Activated CD8-positive, alpha-beta T cell treated with anti-CD3 and anti-CD28 coated beads for 36 hours (primary cell): ENCODE data around the gene ANAPC2. TPM values are rescaled to one million over a fixed set of nuclear protein-coding genes. Genes with fewer than 3 reads are reported as not detected.

ENCODE experiments used
- ATAC-seq: fragments of 200-7000 bp; cut with Tn5 transposase; one replicate; pipeline ENCODE4 v1.10.0; 2021; ENCODE audit warnings: mild to moderate bottlenecking, moderate library complexity
- CTCF ChIA-PET: fragments of 350-600 bp; sonication (Branson Sonifier 250); formaldehyde crosslinking; loops from one replicate; lab custom pipeline; 2021; ENCODE audit warnings: antibody characterized with exemption; lab: Charles Lee
- POLR2A ChIA-PET: fragments of 350-600 bp; sonication (Branson Sonifier 250); formaldehyde crosslinking; loops from one replicate; lab custom pipeline; 2021; ENCODE audit warnings: antibody characterized with exemption; lab: Charles Lee
- DNase-seq: peaks from one replicate; pipeline ENCODE4 v3.0.0-alpha.2; 2020
- H3K27ac Mint-ChIP-seq: one replicate; pipeline ENCODE4 v1.8.0; 2021; ENCODE audit warnings: mild to moderate bottlenecking, mixed read lengths
- H3K27me3 Mint-ChIP-seq: one replicate; pipeline ENCODE4 v1.8.0; 2021; ENCODE audit warnings: mixed read lengths
- H3K36me3 Mint-ChIP-seq: one replicate; pipeline ENCODE4 v1.8.0; 2021; ENCODE audit warnings: low read depth, mixed read lengths
- H3K4me1 Mint-ChIP-seq: one replicate; pipeline ENCODE4 v1.8.0; 2021; ENCODE audit warnings: low read depth, mixed read lengths
- H3K4me3 Mint-ChIP-seq: one replicate; pipeline ENCODE4 v1.8.0; 2021; ENCODE audit warnings: mild to moderate bottlenecking, moderate library complexity, mixed read lengths
- H3K9me3 Mint-ChIP-seq: one replicate; pipeline ENCODE4 v1.8.0; 2021; ENCODE audit warnings: mixed read lengths
- CTCF ChIP-seq: fragments of 200-600 bp; IDR thresholded peaks from one replicate; pipeline ENCODE4 v1.8.0; 2022; ENCODE audit warnings: antibody characterized with exemption, mild to moderate bottlenecking
- intact Hi-C: fragments of 100-400 bp; cut with micrococcal nuclease; formaldehyde crosslinking; loops from one replicate; pipeline ENCODE4 v1.10.0; 2022
- total RNA-seq, 2 experiments: library from RNA; stranded (reverse); gene quantifications; one replicate each; pipeline ENCODE4 v1.2.3, GENCODE V29; 2021

The ANAPC2 gene
- total RNA-seq, 2 experiments from 2014 or later = 38.6 to 39.6 TPM

- TF ChIP-seq CTCF = no peak
- Mint-ChIP-seq H3K9me3 (no peaks in the 10 kb centered on the region), H3K4me3 (no peak overlapping the region), H3K4me1 (peaks cover 22% of the 10 kb centered on the region), H3K27me3 (no peaks in the 10 kb centered on the region), H3K27ac (no peak overlapping the region), H3K36me3 (peaks cover 6% of the 10 kb centered on the region)
- ChIA-PET CTCF (interaction anchor here (1.3 to 1.5 kb wide), 2 partner anchors 9 to 45 kb away, joined by 3 to 5 read pairs; partner anchors contain the start of gene TPRN), POLR2A (interaction anchor here (1.2 kb wide), 1 partner anchor 9 kb away, joined by 3 read pairs; the partner anchor contains the start of gene TPRN)
- intact Hi-C loops = no loop called here
- no peak for ATAC-seq
- DNase-seq = no peak
These were observed 3.5 kb upstream of the ANAPC2 start for GRCh38 chr9:137191691-137192447.

GRCh38 chr9:137191245-137191644 is 2.9 kb upstream of the ANAPC2 start:
- Mint-ChIP-seq H3K9me3 (no peaks in the 10 kb centered on the region), H3K4me1 (peaks cover 27% of the 10 kb centered on the region), H3K36me3 (peaks cover 6% of the 10 kb centered on the region), H3K27me3 (no peaks in the 10 kb centered on the region), H3K27ac (peak overlapping the region; percentile 55), H3K4me3 (no peak overlapping the region)
- ATAC-seq = no peak
- ChIA-PET POLR2A (no interaction called here), CTCF (interaction anchor here (0.8 to 1.5 kb wide), 3 partner anchors 9 to 156 kb away, joined by 3 to 5 read pairs (median 3); partner anchors contain the start of gene TPRN)
- DNase-seq = no peak
- TF ChIP-seq CTCF = no peak
- intact Hi-C loops = no loop called here

- TF ChIP-seq CTCF = no peak
- H3K4me3 Mint-ChIP-seq = peak overlapping the region; percentile 52
- intact Hi-C loops = no loop called here
- H3K9me3 Mint-ChIP-seq = no peaks in the 10 kb centered on the region
- no peak for DNase-seq
- ChIA-PET CTCF (interaction anchor here (0.7 to 2.0 kb wide), 6 partner anchors 16 to 155 kb away, joined by 3 to 15 read pairs (median 4); partner anchors contain the start of genes NDOR1, RNF224 and TMEM203), POLR2A (interaction anchor here (1.3 to 4.0 kb wide), 3 partner anchors 8 to 63 kb away, joined by 5 to 16 read pairs (median 9); no protein-coding TSS in a partner anchor)
- H3K36me3 Mint-ChIP-seq = peaks cover 6% of the 10 kb centered on the region
- ATAC-seq = no peak
- peaks cover 30% of the 10 kb centered on the region for H3K4me1 Mint-ChIP-seq
- no peaks in the 10 kb centered on the region for H3K27me3 Mint-ChIP-seq
- H3K27ac Mint-ChIP-seq = no peak overlapping the region
These were observed 2.0 kb upstream of the ANAPC2 start for GRCh38 chr9:137190315-137190856.

DNA sequence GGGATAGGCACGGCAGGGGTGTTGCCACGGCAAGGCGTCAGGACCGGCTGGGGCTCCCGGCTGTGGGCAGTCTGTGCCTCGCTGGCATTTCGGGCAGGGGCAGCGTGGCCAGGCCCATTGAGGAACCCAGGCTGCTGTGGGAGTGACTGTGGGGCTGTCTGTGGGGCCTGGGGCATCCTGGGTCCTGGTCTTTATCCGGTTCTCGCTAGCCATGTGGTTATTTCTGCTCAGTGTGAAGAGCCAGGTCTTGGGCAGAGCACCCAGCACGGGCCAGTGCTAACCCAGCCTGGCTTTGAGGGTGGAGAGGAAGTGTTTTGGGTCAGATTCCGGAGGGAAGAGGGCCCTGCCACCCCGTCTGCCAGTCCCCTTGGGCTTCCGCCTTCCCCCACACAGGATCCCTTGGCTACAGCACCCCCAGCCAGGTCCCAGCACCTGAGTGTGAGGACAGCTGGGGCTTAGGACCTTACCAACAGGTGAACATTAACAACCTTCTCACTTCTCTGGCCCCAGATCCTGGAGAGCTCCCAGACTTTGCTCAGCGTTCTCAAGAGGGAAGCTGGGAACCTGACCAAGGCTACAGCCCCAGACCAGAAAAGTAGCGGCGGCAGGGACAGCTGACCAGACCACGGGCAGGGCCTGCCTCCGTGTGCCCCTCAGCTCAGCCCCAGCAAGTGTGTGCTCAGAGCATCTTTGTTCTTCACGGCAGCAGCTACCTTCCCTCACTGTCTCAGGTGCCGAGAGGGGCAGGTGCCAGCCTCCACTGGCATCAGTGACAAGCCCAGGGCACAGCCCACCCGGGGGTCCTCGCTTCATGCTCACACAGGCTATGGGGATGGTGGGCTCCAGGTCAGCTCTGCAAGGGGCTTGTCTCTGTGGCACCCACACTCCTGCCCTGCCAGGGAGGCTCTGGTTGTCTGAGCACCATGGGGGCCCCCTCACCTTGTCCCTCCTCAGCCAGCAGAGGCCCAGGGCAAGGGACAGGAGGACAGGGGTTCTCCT is 1.2 kb upstream of the ANAPC2 start:
- DNase-seq (no peak), ATAC-seq (no peak)
- H3K36me3 Mint-ChIP-seq = peaks cover 6% of the 10 kb centered on the region
- peaks cover 32% of the 10 kb centered on the region for H3K4me1 Mint-ChIP-seq
- H3K27ac Mint-ChIP-seq = peak overlapping the region; percentile 94
- peak overlapping the region; percentile 91 for H3K4me3 Mint-ChIP-seq
- intact Hi-C loops = no loop called here
- peak; percentile 24 for TF ChIP-seq CTCF
- no peaks in the 10 kb centered on the region for H3K9me3 Mint-ChIP-seq
- POLR2A ChIA-PET = interaction anchor here (0.9 to 4.0 kb wide), 13 partner anchors 9 to 103 kb away, joined by 3 to 28 read pairs (median 5); partner anchors contain the start of genes DPP7, LRRC26, MAN1B1 and NDOR1
- H3K27me3 Mint-ChIP-seq = no peaks in the 10 kb centered on the region
- CTCF ChIA-PET = interaction anchor here (0.8 to 2.2 kb wide), 19 partner anchors 8 to 94 kb away, joined by 3 to 15 read pairs (median 4); partner anchors contain the start of genes CYSRT1, NDOR1, RNF224 and TMEM203
